ENCODE measurements around the gene ZNF207. TPM values are rescaled to one million over a fixed set of nuclear protein-coding genes. Genes with fewer than 3 reads are reported as not detected.

The ZNF207 gene
- total RNA-seq, 1 experiment from 2014 or later = 296 TPM

- Histone ChIP-seq H3K56ac (ENCODE audit: insufficient read length, low read depth, low read length) (no peak overlapping the region), H2BK5ac (ENCODE audit: insufficient read length, low read length) (no peak overlapping the region), H4K8ac (replicated peaks; ENCODE audit: insufficient read length, low read depth, low read length) (no peak overlapping the region), H2AFZ (ENCODE audit: low read length) (no peak overlapping the region), H3K79me2 (ENCODE audit: insufficient read depth, low read length) (no peaks in the 10 kb centered on the region), H3K27me3 (ENCODE audit: insufficient read depth, low read length) (no peaks in the 10 kb centered on the region), H2BK120ac (ENCODE audit: low read depth, low read length, poor library complexity, severe bottlenecking) (no peak overlapping the region), H2BK20ac (ENCODE audit: low read depth, low read length, poor library complexity, severe bottlenecking) (no peak overlapping the region), H3K79me1 (ENCODE audit: insufficient read depth, low read depth, low read length, poor library complexity, severe bottlenecking) (no peaks in the 10 kb centered on the region), H4K91ac (ENCODE audit: insufficient read length, low read depth, low read length) (no peak overlapping the region), H4K20me1 (ENCODE audit: control insufficient read depth, insufficient read depth, insufficient read length) (no peaks in the 10 kb centered on the region), H3K4me2 (ENCODE audit: insufficient read depth, insufficient read length, low read length) (no peak overlapping the region), H3K23ac (ENCODE audit: insufficient read length, low read depth, low read length) (no peak overlapping the region), H2BK12ac (ENCODE audit: insufficient read length, low read depth, low read length) (no peak overlapping the region), H3K27ac (ENCODE audit: insufficient read length, low read depth, low read length) (no peak overlapping the region), H3T11ph (ENCODE audit: low read length) (no peak overlapping the region), H3K23me2 (ENCODE audit: insufficient read length, low read depth, low read length, poor library complexity, severe bottlenecking) (no peaks in the 10 kb centered on the region), H4K5ac (ENCODE audit: insufficient read length, low read depth, low read length) (no peak overlapping the region), H3K14ac (ENCODE audit: insufficient read depth, low read length) (no peak overlapping the region), H3K4ac (ENCODE audit: low read depth, low read length) (no peak overlapping the region), H2AK5ac (ENCODE audit: insufficient read length, low read length) (no peak overlapping the region), H3K4me1 (ENCODE audit: insufficient read depth, low read length) (peaks cover 29% of the 10 kb centered on the region; the same call in 1 of the 2 replicates), H3K9ac (ENCODE audit: extremely low read depth, insufficient read length, low read length) (no peak overlapping the region), H3K9me3 (ENCODE audit: control insufficient read depth, low read depth, low read length) (no peaks in the 10 kb centered on the region), H3K18ac (ENCODE audit: insufficient read length, low read depth, low read length) (peak overlapping the region; percentile 15), H2BK15ac (ENCODE audit: low read depth, low read length) (no peak overlapping the region)
- Mint-ChIP-seq H3K27me3 (ENCODE audit: low read depth) (peaks cover 3% of the 10 kb centered on the region; the same call in 1 of the 2 replicates), H3K4me3 (peak overlapping the region in 1 of 2 experiments; percentile 11; a peak in 1 of 5 replicates), H3K9me3 (no peaks in the 10 kb centered on the region), H3K4me1 (peaks cover 45 to 47% of the 10 kb centered on the region in 2 experiments), H3K27ac (peak overlapping the region; percentile 79 to 98 (median 97); a peak in 5 of 7 replicates), H3K36me3 (ENCODE audit: insufficient read depth in 1 of 3, low read depth in 3 of 3) (peaks cover 5 to 27% (median 8%) of the 10 kb centered on the region in 3 experiments; a peak in 5 of 7 replicates)
- no peak for TF ChIP-seq CTCF (conservative IDR thresholded peaks at IDR 0.05)
- no CpG with 5 or more reads among the region's 9 CpGs for WGBS (ENCODE audit: extremely low coverage, insufficient read length, low lambda C conversion rate)
- no peak for DNase-seq
Observed at GRCh38 chr17:32305049-32305448, 44.9 kb upstream of the ZNF207 start.
